Colonic mucosa (tissue), 4 donors: ENCODE results near the gene ATP1A4. TPM values are rescaled to one million over a fixed set of nuclear protein-coding genes. Genes with fewer than 3 reads are reported as not detected.
"Not testable (repeated sequence)": the region's sequence is repeated elsewhere in the genome, so short reads cannot be mapped to it uniquely, and the experiment has no call there.

Experiments used
- DNase-seq: peaks from one replicate; pipeline ENCODE4 v3.0.0-alpha.2; 2020
- H3K27ac ChIP-seq: fragments of 200-600 bp; one replicate; pipeline ENCODE4 v1.8.0; 2021
- H3K27me3 ChIP-seq: fragments of 200-600 bp; one replicate; pipeline ENCODE4 v1.8.0; 2021
- H3K36me3 ChIP-seq: fragments of 200-600 bp; one replicate; pipeline ENCODE4 v1.8.0; 2021
- H3K4me1 ChIP-seq: fragments of 200-600 bp; one replicate; pipeline ENCODE4 v1.8.0; 2021; ENCODE audit warnings: mild to moderate bottlenecking
- H3K4me3 ChIP-seq: fragments of 200-600 bp; one replicate; pipeline ENCODE4 v1.8.0; 2021
- H3K9ac ChIP-seq, 2 donors: one replicate each; pipeline ENCODE4 v1.7.0; 2013; ENCODE audit warnings: control low read depth in 2 of 2, low read depth in 2 of 2, low read length in 2 of 2
- H3K9me3 ChIP-seq: fragments of 200-600 bp; one replicate; pipeline ENCODE4 v1.8.0; 2021
- intact Hi-C: fragments of 100-400 bp; cut with DNase I; formaldehyde crosslinking; loops from one replicate; pipeline ENCODE4 v1.14.1; 2022
- total RNA-seq, 2 donors: library from RNA; stranded (reverse); fragmentation: NEBNext Ultra II Directional in 1 of 2; extraction: Animal tissue kit (Norgen Biotek cat#: 25700) in 1 of 2; gene quantifications; one replicate each; pipeline ENCODE4 v1.2.1, GENCODE V29; 2021
- TF ChIP-seq, protein P1 (sequence below): fragments of 200-600 bp; IDR thresholded peaks from one replicate; pipeline ENCODE4 v1.8.0; 2022; ENCODE audit warnings: antibody characterized with exemption, mild to moderate bottlenecking
- donor health status: healthy.
- donor health status: DM: no; HTN: no; CAD: no.
- donor health status: DM: no; HTN: no; CAD: no.

ATP1A4 gene
- total RNA-seq, 2 donors from 2014 or later: not detected

DNA sequence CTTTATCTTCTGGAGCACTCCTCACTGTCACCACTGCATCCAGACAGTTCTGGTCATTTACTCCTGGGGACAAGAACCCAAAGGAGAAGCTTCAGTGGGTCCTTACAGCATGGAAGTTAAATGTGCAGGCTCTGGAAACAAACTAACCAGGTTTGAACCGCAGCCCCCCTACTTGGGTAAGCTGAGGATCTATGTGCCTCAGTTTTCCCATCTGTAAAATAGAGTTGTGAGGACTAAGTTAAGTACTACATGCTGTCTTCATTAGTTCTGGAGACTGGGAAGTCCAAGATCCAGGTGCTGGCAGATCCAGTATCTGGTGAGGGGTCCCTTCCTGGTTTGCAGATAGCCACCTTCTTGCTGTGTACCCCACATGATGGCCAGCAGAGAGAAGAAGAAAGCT is 43.9 kb upstream of the ATP1A4 start:
- Histone ChIP-seq H3K36me3 (no peaks in the 10 kb centered on the region), H3K9me3 (no peaks in the 10 kb centered on the region), H3K4me3 (no peak overlapping the region), H3K27ac (no peak overlapping the region), H3K9ac (no peak overlapping the region), H3K4me1 (no peaks in the 10 kb centered on the region), H3K27me3 (no peaks in the 10 kb centered on the region)
- TF ChIP-seq, protein P1, sequence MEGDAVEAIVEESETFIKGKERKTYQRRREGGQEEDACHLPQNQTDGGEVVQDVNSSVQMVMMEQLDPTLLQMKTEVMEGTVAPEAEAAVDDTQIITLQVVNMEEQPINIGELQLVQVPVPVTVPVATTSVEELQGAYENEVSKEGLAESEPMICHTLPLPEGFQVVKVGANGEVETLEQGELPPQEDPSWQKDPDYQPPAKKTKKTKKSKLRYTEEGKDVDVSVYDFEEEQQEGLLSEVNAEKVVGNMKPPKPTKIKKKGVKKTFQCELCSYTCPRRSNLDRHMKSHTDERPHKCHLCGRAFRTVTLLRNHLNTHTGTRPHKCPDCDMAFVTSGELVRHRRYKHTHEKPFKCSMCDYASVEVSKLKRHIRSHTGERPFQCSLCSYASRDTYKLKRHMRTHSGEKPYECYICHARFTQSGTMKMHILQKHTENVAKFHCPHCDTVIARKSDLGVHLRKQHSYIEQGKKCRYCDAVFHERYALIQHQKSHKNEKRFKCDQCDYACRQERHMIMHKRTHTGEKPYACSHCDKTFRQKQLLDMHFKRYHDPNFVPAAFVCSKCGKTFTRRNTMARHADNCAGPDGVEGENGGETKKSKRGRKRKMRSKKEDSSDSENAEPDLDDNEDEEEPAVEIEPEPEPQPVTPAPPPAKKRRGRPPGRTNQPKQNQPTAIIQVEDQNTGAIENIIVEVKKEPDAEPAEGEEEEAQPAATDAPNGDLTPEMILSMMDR: no peak
- intact Hi-C loops: loop anchor here (10.0 kb wide), 1 partner anchor 87 kb away; the partner anchor contains the start of gene CASQ1
- no peak for DNase-seq

DNA sequence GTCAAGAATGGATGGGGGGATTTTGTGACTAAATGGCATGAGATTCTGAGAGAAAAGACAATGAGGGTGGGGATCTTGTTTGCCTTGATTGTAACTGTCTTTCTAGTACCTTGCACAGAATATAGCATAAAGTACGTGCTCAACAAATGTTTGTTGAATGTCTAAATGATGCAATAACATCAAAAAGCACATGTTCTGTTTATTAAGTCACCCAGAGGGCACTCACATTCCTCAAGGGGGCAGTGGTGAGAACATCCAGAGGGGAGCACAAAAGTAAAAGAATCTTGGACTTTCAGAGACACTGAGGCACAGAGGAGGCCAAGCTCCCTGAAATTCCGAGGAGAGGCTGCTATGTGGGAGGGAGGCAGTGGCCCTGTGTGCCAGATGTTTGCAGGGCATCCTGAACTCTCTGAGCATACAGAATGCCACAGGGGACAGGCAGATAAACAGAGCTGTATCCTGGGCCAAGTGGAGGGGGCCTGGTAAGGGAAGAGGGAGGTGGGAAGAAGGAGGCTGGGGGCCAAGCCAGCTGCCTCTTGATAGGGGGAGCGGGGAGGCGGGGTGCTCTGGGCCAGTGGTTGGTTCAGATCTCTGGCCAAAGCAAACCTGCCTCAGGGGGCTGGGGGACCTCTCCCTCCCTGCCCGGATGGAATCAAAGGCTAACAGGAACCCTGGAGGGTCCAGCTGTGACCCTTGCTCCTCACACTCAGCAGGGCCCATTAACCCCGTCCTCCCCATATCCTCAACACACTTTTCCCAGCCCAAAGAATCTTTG is 42.3 kb upstream of the ATP1A4 start:
- no peaks in the 10 kb centered on the region for H3K4me1 ChIP-seq
- TF ChIP-seq, protein P1: peak; percentile 36
- no peak overlapping the region for H3K9ac ChIP-seq
- intact Hi-C loops: loop anchor here (10.0 kb wide), 1 partner anchor 86 kb away; the partner anchor contains the start of gene CASQ1
- no peaks in the 10 kb centered on the region for H3K9me3 ChIP-seq
- no peak overlapping the region for H3K27ac ChIP-seq
- DNase-seq: no peak
- no peak overlapping the region for H3K4me3 ChIP-seq
- no peaks in the 10 kb centered on the region for H3K36me3 ChIP-seq
- no peaks in the 10 kb centered on the region for H3K27me3 ChIP-seq

DNA sequence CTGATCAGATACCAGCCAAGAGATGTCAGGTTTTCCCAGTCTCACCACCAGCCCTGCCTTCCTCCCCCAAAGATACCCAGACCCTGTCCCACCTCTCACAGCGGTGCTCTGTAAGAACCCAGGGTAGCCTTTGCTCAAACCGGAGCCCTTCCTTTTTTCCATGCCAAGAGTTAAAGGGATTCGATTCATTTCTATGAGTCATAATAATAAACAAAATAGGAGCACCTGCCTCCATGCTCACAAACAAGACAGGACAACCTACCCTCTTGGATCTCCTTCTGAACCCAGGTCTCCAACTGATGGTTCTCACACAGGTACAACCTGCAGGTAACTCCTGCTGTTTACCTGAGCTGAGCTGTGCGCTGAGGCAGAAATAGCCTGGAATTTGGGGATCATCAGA is 41.7 kb upstream of the ATP1A4 start:
- Histone ChIP-seq H3K27ac (no peak overlapping the region), H3K9me3 (no peaks in the 10 kb centered on the region), H3K4me1 (no peaks in the 10 kb centered on the region), H3K4me3 (no peak overlapping the region), H3K9ac (no peak overlapping the region), H3K36me3 (no peaks in the 10 kb centered on the region), H3K27me3 (no peaks in the 10 kb centered on the region)
- intact Hi-C loops: loop anchor here (10.0 kb wide), 1 partner anchor 85 kb away; the partner anchor contains the start of gene CASQ1
- DNase-seq: no peak
- TF ChIP-seq, protein P1: no peak

DNA sequence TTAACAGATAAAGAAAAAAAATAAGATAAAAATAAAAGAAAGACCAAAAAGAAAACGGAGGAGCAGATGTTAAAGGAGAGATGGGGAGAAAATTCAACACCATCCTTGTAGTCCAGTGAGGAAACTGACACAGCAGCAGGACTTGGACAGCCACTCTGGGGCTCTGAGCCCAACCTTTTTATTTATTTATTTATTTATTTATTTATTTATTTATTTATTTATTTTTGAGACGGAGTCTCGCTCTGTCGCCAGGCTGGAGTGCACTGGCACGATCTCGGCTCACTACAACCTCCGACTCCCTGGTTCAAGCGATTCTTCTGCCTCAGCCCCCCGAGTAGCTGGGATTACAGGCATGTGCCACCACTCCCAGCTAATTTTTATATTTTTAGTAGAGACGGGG is 39.9 kb upstream of the ATP1A4 start:
- H3K9ac ChIP-seq, H3K4me1 ChIP-seq, DNase-seq, H3K27ac ChIP-seq, H3K9me3 ChIP-seq, intact Hi-C loops, H3K36me3 ChIP-seq, H3K4me3 ChIP-seq, H3K27me3 ChIP-seq: not testable (repeated sequence)

DNA sequence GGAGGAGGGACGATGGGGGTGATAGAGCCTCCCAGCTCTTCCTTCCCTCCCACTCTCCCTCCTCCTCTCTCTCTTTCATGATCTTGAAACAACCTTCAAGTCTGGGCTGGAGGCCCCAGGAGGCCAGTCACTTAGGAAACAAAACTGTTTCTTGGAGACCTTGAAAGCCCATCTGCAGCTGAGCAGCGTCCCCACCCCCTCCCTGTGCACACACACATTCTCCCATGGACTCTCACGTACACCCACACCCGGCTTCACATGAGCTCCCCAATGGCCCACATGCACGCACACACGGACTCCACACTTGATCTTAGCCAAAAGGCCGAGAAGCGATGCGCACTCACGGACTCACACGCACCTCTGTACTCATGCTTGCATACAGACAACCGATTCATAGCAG is 39.0 kb upstream of the ATP1A4 start:
- no peak overlapping the region for H3K27ac ChIP-seq
- intact Hi-C loops: no loop called here
- no peaks in the 10 kb centered on the region for H3K4me1 ChIP-seq
- H3K27me3 ChIP-seq: no peaks in the 10 kb centered on the region
- H3K9ac ChIP-seq: no peak overlapping the region
- DNase-seq: no peak
- no peaks in the 10 kb centered on the region for H3K36me3 ChIP-seq
- no peak overlapping the region for H3K4me3 ChIP-seq
- TF ChIP-seq, protein P1: no peak
- no peaks in the 10 kb centered on the region for H3K9me3 ChIP-seq

DNA sequence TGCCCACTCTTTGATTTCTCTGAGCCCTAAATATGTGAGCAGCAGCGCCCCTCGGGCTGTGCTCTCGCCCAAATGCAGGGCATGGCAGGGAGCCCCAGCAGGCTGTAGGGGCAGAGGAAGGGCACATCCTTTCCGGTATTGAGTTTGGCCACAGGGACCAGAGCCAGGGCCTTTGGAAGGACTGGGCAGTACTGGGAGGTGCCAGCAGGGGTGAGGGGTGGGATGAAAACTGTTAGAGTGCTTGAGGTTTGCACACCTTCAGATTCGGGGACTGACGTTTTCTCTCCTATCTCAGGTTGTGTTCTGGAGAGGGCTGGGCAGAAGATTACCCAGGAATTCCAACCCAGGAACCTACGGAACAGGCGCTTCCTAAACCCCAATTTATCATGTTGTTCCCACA is 38.0 kb upstream of the ATP1A4 start:
- H3K27ac ChIP-seq: no peak overlapping the region

More for the DNA sequence above, 38.0 kb upstream of the ATP1A4 start:
- Histone ChIP-seq H3K27me3 (no peaks in the 10 kb centered on the region), H3K36me3 (no peaks in the 10 kb centered on the region), H3K4me1 (no peaks in the 10 kb centered on the region), H3K4me3 (no peak overlapping the region), H3K9me3 (no peaks in the 10 kb centered on the region), H3K9ac (no peak overlapping the region)
- TF ChIP-seq, protein P1: no peak
- no peak for DNase-seq
- intact Hi-C loops: no loop called here
